ENCODE data around the gene UBTD1.
"Not testable (repeated sequence)": the region's sequence is repeated elsewhere in the genome, so short reads cannot be mapped to it uniquely, and the experiment has no call there.

UBTD1 gene

GRCh38 chr10:97520978-97521761 is 22.4 kb downstream of the UBTD1 start:
- no peak for DNase-seq (ENCODE audit: extremely low spot score)
- POLR2A ChIA-PET: no interaction called here
- CTCF ChIA-PET: interaction anchor here (1.1 to 3.5 kb wide), 4 partner anchors 9 to 115 kb away, joined by 3 to 25 read pairs (median 3); no protein-coding TSS in a partner anchor
- TF ChIP-seq CTCF (IDR thresholded peaks at IDR 0.05; ENCODE audit: control extremely low read depth, extremely low read depth, low read depth, missing control alignments): peak; percentile 18

GRCh38 chr10:97522071-97522470 is 23.3 kb downstream of the UBTD1 start:
- no peak for TF ChIP-seq CTCF (IDR thresholded peaks at IDR 0.05; ENCODE audit: control extremely low read depth, extremely low read depth, low read depth, missing control alignments)
- ChIA-PET POLR2A (interaction anchor here (0.5 kb wide), 1 partner anchor 119 kb away, joined by 3 read pairs; no protein-coding TSS in a partner anchor), CTCF (interaction anchor here (1.0 to 3.5 kb wide), 4 partner anchors 8 to 116 kb away, joined by 3 to 25 read pairs (median 3); no protein-coding TSS in a partner anchor)
- DNase-seq (ENCODE audit: extremely low spot score): no peak

- POLR2A ChIA-PET: no interaction called here
- CTCF ChIA-PET: interaction anchor here (1.0 to 3.5 kb wide), 2 partner anchors 10 to 13 kb away, joined by 3 to 25 read pairs; no protein-coding TSS in a partner anchor
- no peak for DNase-seq (ENCODE audit: extremely low spot score)
- TF ChIP-seq CTCF (IDR thresholded peaks at IDR 0.05; ENCODE audit: control extremely low read depth, extremely low read depth, low read depth, missing control alignments): no peak
These were observed 24.2 kb downstream of the UBTD1 start for GRCh38 chr10:97522937-97523336.

- ChIA-PET POLR2A (interaction anchor here (0.6 kb wide), 1 partner anchor 1947 kb away, joined by 4 read pairs; no protein-coding TSS in a partner anchor), CTCF (interaction anchor here (1.2 kb wide), 1 partner anchor 9 kb away, joined by 4 read pairs; no protein-coding TSS in a partner anchor)
- no peak for DNase-seq (ENCODE audit: extremely low spot score)
- no peak for TF ChIP-seq CTCF (IDR thresholded peaks at IDR 0.05; ENCODE audit: control extremely low read depth, extremely low read depth, low read depth, missing control alignments)
These were observed 26.4 kb downstream of the UBTD1 start for GRCh38 chr10:97525086-97525485.

GRCh38 chr10:97525683-97526110 is 27.0 kb downstream of the UBTD1 start:
- ChIA-PET CTCF (interaction anchor here (1.2 to 1.3 kb wide), 2 partner anchors 8 to 10 kb away, joined by 3 to 4 read pairs; no protein-coding TSS in a partner anchor), POLR2A (interaction anchor here (0.6 kb wide), 1 partner anchor 1947 kb away, joined by 4 read pairs; no protein-coding TSS in a partner anchor)
- TF ChIP-seq CTCF (IDR thresholded peaks at IDR 0.05; ENCODE audit: control extremely low read depth, extremely low read depth, low read depth, missing control alignments): no peak
- no peak for DNase-seq (ENCODE audit: extremely low spot score)

GRCh38 chr10:97528876-97529275 is 30.2 kb downstream of the UBTD1 start:
- POLR2A ChIA-PET; CTCF ChIA-PET; DNase-seq (ENCODE audit: extremely low spot score): not testable (repeated sequence)

Measured in GM10248 (cell line).